Measurements from ENCODE around the gene HIVEP3. TPM values are rescaled to one million over a fixed set of nuclear protein-coding genes. Genes with fewer than 3 reads are reported as not detected.

The HIVEP3 gene
- total RNA-seq, 1 experiment from 2014 or later, result 1.2 TPM

GRCh38 chr1:41767534-41768525 is 150.9 kb downstream of the HIVEP3 start:
- Mint-ChIP-seq H3K27ac (ENCODE audit: low read depth, unreplicated experiment) (no peak overlapping the region), H3K27me3 (ENCODE audit: insufficient read depth, unreplicated experiment) (peaks cover 16% of the 10 kb centered on the region), H3K4me1 (ENCODE audit: insufficient read depth, unreplicated experiment) (peaks cover 18% of the 10 kb centered on the region), H3K9me3 (ENCODE audit: unreplicated experiment) (no peaks in the 10 kb centered on the region), H3K36me3 (ENCODE audit: insufficient read depth, unreplicated experiment) (no peaks in the 10 kb centered on the region), H3K4me3 (ENCODE audit: unreplicated experiment) (no peak overlapping the region)
- no peak for DNase-seq (ENCODE audit: unreplicated experiment)
- TF ChIP-seq CTCF (IDR thresholded peaks at IDR 0.05; ENCODE audit: unreplicated experiment), result no peak
- no TSS peak for BruUV-seq (replicated peaks)
- intact Hi-C loops (cut with micrococcal nuclease), result no loop called here
- ChIA-PET CTCF (interaction anchor here (1.1 kb wide), 1 partner anchor 193 kb away, joined by 5 read pairs; no protein-coding TSS in a partner anchor), POLR2A (interaction anchor here (0.6 to 1.0 kb wide), 4 partner anchors 26 to 145 kb away, joined by 3 read pairs; no protein-coding TSS in a partner anchor)

DNA sequence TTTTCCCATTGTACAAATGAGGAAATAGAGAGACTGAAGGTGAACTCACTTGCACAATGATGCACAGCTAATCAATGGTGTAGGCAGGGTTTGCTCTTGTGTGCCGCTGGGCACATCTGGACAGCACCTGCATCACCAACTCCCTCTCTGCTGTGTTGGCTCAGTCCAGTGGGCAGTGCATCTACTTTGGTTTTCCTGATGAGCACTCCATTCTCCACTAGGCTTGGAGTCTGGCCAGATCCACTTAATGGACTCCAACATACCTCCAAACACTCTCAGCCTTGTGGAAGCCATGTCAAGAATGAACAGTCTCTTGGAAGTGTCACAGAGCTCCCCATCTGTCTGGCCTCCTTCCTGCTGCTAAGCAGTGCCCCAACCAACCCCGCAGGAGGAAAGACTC is 152.2 kb downstream of the HIVEP3 start:
- peaks cover 8% of the 10 kb centered on the region for H3K4me1 Mint-ChIP-seq (ENCODE audit: insufficient read depth, unreplicated experiment)
- H3K9me3 Mint-ChIP-seq (ENCODE audit: unreplicated experiment), result no peaks in the 10 kb centered on the region
- POLR2A ChIA-PET, result interaction anchor here (0.7 kb wide), 1 partner anchor 95 kb away, joined by 3 read pairs; no protein-coding TSS in a partner anchor
- H3K27ac Mint-ChIP-seq (ENCODE audit: low read depth, unreplicated experiment), result no peak overlapping the region
- H3K4me3 Mint-ChIP-seq (ENCODE audit: unreplicated experiment), result no peak overlapping the region
- intact Hi-C loops (cut with micrococcal nuclease), result no loop called here
- no peak for TF ChIP-seq CTCF (IDR thresholded peaks at IDR 0.05; ENCODE audit: unreplicated experiment)
- DNase-seq (ENCODE audit: unreplicated experiment), result no peak
- BruUV-seq (replicated peaks), result no TSS peak
- peaks cover 16% of the 10 kb centered on the region for H3K27me3 Mint-ChIP-seq (ENCODE audit: insufficient read depth, unreplicated experiment)
- peaks cover 5% of the 10 kb centered on the region for H3K36me3 Mint-ChIP-seq (ENCODE audit: insufficient read depth, unreplicated experiment)
- CTCF ChIA-PET, result no interaction called here

DNA sequence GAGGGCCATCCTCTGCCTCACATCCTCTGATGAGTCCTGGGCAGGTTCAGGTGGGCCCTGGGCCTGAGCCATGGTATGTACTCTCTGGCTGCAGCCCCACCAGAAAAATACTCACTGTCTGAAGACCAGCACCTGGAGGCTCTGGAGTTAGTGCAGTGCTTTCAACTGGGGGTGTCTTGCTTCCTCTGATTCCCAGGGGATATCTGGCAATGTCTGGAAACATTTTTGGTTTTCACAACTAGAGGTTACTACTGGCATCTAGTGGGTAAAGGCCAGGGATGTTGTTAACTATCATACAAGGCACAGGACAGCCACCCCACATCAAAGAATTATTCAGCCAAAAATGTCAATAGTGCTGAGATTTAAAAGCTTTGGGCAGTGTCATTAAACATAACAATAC is 152.7 kb downstream of the HIVEP3 start:
- no peak for TF ChIP-seq CTCF (IDR thresholded peaks at IDR 0.05; ENCODE audit: unreplicated experiment)
- no peak overlapping the region for H3K27ac Mint-ChIP-seq (ENCODE audit: low read depth, unreplicated experiment)
- no peaks in the 10 kb centered on the region for H3K9me3 Mint-ChIP-seq (ENCODE audit: unreplicated experiment)
- peaks cover 5% of the 10 kb centered on the region for H3K36me3 Mint-ChIP-seq (ENCODE audit: insufficient read depth, unreplicated experiment)
- ChIA-PET CTCF (interaction anchor here (0.9 kb wide), 1 partner anchor 269 kb away, joined by 4 read pairs; no protein-coding TSS in a partner anchor), POLR2A (no interaction called here)
- intact Hi-C loops (cut with micrococcal nuclease), result no loop called here
- DNase-seq (ENCODE audit: unreplicated experiment), result no peak
- peaks cover 16% of the 10 kb centered on the region for H3K27me3 Mint-ChIP-seq (ENCODE audit: insufficient read depth, unreplicated experiment)
- H3K4me3 Mint-ChIP-seq (ENCODE audit: unreplicated experiment), result no peak overlapping the region
- H3K4me1 Mint-ChIP-seq (ENCODE audit: insufficient read depth, unreplicated experiment), result peaks cover 5% of the 10 kb centered on the region
- no TSS peak for BruUV-seq (replicated peaks)

DNA sequence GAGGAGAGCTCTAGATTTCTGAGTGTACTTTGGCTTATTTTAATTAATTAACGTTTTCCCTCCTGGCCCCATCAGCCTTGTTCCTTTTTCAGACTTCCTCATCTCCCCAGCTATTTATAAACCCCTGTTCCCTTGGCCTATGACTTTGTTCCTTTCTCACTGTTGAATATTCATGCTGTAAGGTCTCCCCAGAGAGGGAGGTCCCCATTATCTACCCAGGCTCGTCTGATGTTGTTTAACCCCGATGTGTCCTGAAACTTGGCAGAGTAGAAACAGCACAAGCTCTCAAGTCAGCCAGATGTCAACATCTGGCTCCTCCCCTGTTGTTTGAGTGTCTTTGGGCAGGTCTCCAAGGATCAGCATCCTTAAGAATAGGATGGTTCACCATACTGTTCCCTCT is 153.6 kb downstream of the HIVEP3 start:
- DNase-seq (ENCODE audit: unreplicated experiment), result no peak
- Mint-ChIP-seq H3K27me3 (ENCODE audit: insufficient read depth, unreplicated experiment) (peaks cover 16% of the 10 kb centered on the region), H3K27ac (ENCODE audit: low read depth, unreplicated experiment) (no peak overlapping the region), H3K4me3 (ENCODE audit: unreplicated experiment) (no peak overlapping the region), H3K36me3 (ENCODE audit: insufficient read depth, unreplicated experiment) (peaks cover 5% of the 10 kb centered on the region), H3K9me3 (ENCODE audit: unreplicated experiment) (no peaks in the 10 kb centered on the region), H3K4me1 (ENCODE audit: insufficient read depth, unreplicated experiment) (no peaks in the 10 kb centered on the region)
- no peak for TF ChIP-seq CTCF (IDR thresholded peaks at IDR 0.05; ENCODE audit: unreplicated experiment)
- BruUV-seq (replicated peaks), result no TSS peak
- ChIA-PET CTCF (interaction anchor here (0.7 to 0.9 kb wide), 3 partner anchors 15 to 468 kb away, joined by 3 to 4 read pairs (median 3); no protein-coding TSS in a partner anchor), POLR2A (interaction anchor here (1.0 kb wide), 1 partner anchor 36 kb away, joined by 4 read pairs; no protein-coding TSS in a partner anchor)
- intact Hi-C loops (cut with micrococcal nuclease), result no loop called here

Data from MCF 10A (cell line).